Mesothelial cell of epicardium (in vitro differentiated cells): ENCODE measurements around the gene PNPLA6. TPM values are rescaled to one million over a fixed set of nuclear protein-coding genes. Genes with fewer than 3 reads are reported as not detected.
"Not testable (repeated sequence)": the region's sequence is repeated elsewhere in the genome, so short reads cannot be mapped to it uniquely, and the experiment has no call there.

ENCODE experiments used
- DNase-seq, 2 experiments: peaks; one replicate each; pipeline ENCODE4 v3.0.0; 2021; ENCODE audit warnings: low spot score in 2 of 2; ENCODE audit not compliant: unreplicated experiment in 2 of 2
- H3K27ac Mint-ChIP-seq: 2 replicates; pipeline ENCODE4 v1.8.0; 2021; ENCODE audit warnings: mixed read lengths
- H3K27me3 Mint-ChIP-seq: 2 replicates; pipeline ENCODE4 v1.8.0; 2021; ENCODE audit warnings: low read depth, mixed read lengths
- H3K36me3 Mint-ChIP-seq: 2 replicates; pipeline ENCODE4 v1.8.0; 2021; ENCODE audit warnings: mixed read lengths
- H3K4me1 Mint-ChIP-seq: 2 replicates; pipeline ENCODE4 v1.8.0; 2021; ENCODE audit warnings: mixed read lengths
- H3K4me3 Mint-ChIP-seq: 2 replicates; pipeline ENCODE4 v1.8.0; 2021; ENCODE audit warnings: mild to moderate bottlenecking, moderate library complexity, mixed read lengths
- H3K9me3 Mint-ChIP-seq: 2 replicates; pipeline ENCODE4 v1.8.0; 2021; ENCODE audit warnings: mixed read lengths
- total RNA-seq: library from RNA; stranded (reverse); gene quantifications from 3 replicates; pipeline ENCODE4 v1.2.1, GENCODE V29; 2021
- TF ChIP-seq, protein P1 (sequence below): fragments of 200-600 bp; sonication (generic); IDR thresholded peaks from one replicate; pipeline ENCODE4 v1.5.0; 2021; ENCODE audit warnings: antibody characterized with exemption; ENCODE audit not compliant: unreplicated experiment

The PNPLA6 gene
- total RNA-seq, 1 donor from 2014 or later: 117 TPM

DNA sequence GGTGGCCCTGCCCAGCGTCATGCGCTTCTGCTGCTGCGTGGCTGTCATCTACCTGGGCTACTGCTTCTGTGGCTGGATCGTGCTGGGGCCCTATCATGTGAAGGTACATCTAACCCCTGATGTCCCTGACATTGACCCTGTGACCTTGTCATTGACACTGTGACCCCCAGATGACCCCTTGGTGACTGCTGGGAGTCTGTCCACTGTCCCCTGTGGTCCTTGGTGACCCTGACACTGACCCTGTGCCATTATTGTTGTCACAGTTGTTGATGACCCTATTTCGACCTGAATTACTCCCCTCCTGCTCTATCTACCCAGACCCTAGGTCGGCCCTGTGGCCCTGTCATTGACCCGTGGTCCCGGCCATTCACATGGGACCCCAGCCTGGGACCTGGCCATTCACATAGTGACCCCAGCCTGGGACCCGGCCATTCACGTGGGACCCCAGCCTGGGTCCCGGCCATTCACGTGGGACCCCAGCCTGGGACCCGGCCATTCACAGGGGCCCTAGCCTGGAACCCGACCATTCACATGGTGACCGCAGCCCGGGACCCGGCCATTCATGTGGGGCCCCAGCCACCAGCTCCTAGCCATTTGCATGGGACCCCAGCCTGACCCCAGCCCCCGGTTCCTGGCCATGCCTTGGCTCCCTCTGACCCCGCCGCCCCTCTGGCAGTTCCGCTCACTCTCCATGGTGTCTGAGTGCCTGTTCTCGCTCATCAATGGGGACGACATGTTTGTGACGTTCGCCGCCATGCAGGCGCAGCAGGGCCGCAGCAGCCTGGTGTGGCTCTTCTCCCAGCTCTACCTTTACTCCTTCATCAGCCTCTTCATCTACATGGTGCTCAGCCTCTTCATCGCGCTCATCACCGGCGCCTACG lies 5.7 kb upstream of the PNPLA6 start:
- DNase-seq: no peak
- Mint-ChIP-seq H3K4me1 (no peaks in the 10 kb centered on the region), H3K27ac (no peak overlapping the region), H3K36me3 (peaks cover 8% of the 10 kb centered on the region), H3K4me3 (no peak overlapping the region), H3K27me3 (no peaks in the 10 kb centered on the region), H3K9me3 (no peaks in the 10 kb centered on the region)
- TF ChIP-seq, protein P1, sequence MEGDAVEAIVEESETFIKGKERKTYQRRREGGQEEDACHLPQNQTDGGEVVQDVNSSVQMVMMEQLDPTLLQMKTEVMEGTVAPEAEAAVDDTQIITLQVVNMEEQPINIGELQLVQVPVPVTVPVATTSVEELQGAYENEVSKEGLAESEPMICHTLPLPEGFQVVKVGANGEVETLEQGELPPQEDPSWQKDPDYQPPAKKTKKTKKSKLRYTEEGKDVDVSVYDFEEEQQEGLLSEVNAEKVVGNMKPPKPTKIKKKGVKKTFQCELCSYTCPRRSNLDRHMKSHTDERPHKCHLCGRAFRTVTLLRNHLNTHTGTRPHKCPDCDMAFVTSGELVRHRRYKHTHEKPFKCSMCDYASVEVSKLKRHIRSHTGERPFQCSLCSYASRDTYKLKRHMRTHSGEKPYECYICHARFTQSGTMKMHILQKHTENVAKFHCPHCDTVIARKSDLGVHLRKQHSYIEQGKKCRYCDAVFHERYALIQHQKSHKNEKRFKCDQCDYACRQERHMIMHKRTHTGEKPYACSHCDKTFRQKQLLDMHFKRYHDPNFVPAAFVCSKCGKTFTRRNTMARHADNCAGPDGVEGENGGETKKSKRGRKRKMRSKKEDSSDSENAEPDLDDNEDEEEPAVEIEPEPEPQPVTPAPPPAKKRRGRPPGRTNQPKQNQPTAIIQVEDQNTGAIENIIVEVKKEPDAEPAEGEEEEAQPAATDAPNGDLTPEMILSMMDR: no peak

DNA sequence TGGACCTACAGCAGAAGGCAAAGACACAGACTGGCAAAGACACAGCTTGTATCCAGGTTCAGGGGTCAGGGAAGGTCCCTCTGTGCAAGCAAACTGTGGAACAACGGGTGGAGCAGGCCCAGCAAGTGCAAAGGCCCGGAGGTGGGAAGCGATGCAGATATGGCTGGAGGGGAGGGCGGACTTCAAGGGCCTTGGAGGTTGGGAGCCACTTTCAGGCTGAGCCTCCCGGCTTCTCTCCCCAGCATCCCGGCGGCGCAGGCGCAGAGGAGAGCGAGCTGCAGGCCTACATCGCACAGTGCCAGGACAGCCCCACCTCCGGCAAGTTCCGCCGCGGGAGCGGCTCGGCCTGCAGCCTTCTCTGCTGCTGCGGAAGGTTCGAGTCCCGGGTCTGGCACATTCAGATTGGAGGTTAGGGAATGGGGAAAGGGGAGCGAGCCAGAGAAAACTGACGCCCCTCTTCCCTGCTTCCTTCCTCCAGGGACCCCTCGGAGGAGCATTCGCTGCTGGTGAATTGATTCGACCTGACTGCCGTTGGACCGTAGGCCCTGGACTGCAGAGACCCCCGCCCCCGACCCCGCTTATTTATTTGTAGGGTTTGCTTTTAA lies 2.1 kb upstream of the PNPLA6 start:
- H3K4me3 Mint-ChIP-seq: peak overlapping the region; percentile 94
- H3K27ac Mint-ChIP-seq: peak overlapping the region; percentile 90
- peaks cover 8% of the 10 kb centered on the region for H3K36me3 Mint-ChIP-seq
- peaks cover 7% of the 10 kb centered on the region for H3K4me1 Mint-ChIP-seq
- TF ChIP-seq, protein P1: no peak
- H3K9me3 Mint-ChIP-seq: no peaks in the 10 kb centered on the region
- no peaks in the 10 kb centered on the region for H3K27me3 Mint-ChIP-seq
- DNase-seq: no peak

DNA sequence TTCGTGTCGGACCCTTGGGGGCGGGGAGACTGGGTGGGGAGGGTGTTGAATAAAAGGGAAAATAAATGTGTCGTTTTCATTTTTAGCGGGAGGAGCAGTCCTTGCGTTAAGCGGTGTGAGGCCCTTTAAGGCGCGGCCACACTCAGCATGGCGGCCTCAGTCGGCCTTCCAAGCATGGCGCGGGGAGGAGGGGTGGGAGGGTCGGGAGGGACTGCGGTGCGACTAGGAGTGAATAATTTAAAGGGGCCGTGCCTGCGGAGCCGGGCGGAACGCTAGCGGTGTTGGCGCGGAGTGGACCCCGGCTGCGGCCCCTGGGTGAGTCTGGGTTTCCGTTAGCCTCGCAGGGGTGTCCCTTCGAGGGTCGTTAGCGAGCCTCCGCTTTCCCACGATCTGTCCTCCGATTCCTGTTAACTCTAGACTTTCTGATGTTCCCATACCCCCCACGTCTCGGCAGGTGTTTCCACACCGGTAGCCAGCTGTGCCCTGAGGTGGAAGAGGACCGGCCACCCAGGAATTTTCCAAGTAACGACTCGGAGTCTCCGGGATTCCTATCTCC lies 1.5 kb upstream of the PNPLA6 start:
- Mint-ChIP-seq H3K4me1 (peaks cover 7% of the 10 kb centered on the region), H3K27me3 (no peaks in the 10 kb centered on the region), H3K36me3 (peaks cover 12% of the 10 kb centered on the region), H3K4me3 (peak overlapping the region; percentile 94), H3K27ac (peak overlapping the region; percentile 98), H3K9me3 (no peaks in the 10 kb centered on the region)
- TF ChIP-seq, protein P1: no peak
- peak in 1 of 2 experiments; percentile 72 for DNase-seq

DNA sequence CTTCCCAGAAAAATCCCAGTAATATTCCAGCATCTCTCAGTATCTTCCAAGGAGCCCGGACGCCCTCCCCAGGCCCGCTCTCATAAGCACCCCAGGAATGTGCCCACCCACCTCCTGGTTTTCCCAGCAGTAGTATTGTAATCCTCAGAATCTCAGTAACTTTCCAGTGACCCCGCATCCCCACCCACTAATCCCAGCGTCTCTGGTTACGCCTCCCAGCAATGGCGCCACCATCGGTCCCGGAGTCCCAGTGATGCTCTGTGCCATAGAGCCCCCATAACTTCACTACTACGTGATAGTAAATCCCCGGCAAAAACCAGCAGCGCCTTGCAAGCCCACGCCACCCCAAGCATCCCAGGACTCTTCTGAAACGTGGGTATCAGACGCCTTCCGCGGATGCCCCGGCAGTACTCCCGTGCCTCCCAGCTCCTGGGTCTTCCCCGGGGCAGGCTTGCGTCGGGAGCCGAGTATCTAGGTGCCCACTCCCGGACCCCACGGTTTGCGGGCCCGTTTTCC lies 928 bp upstream of the PNPLA6 start:
- H3K27ac Mint-ChIP-seq: peak overlapping the region; percentile 98
- peak overlapping the region; percentile 94 for H3K4me3 Mint-ChIP-seq
- H3K4me1 Mint-ChIP-seq: peaks cover 7% of the 10 kb centered on the region
- no peaks in the 10 kb centered on the region for H3K9me3 Mint-ChIP-seq
- TF ChIP-seq, protein P1: no peak
- peaks cover 10% of the 10 kb centered on the region for H3K36me3 Mint-ChIP-seq
- DNase-seq: peak in 1 of 2 experiments; percentile 69
- H3K27me3 Mint-ChIP-seq: no peaks in the 10 kb centered on the region

DNA sequence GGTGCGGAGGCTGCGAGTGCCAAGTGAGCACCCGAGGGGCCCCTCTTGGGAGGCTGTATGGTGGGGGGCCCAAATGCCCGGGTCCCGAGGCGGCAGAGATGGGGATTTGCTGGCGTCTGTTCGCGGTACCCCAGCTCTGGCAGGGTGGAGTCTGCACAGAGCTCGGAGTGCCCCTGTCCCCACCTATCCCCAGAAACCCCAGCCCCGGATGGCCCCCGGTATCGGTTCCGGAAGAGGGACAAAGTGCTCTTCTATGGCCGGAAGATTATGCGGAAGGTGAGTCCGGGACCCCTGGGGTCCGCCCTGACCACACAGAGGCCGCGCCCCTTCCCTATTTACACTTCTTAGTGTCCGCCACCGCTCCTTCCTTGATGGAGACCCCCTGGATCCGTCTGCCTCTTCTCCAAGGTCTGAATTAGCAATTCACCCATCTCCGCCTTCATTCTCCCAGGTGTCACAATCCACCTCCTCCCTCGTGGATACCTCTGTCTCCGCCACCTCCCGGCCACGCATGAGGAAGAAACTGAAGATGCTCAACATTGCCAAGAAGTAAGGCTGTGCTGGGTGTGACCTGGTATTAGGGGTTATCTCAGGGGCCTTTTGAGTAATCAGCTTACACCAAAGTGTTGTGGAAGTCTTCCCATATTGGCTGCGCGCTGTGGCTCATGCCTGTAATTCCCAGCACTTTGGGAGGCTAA lies 630 bp downstream of the PNPLA6 start:
- peaks cover 11% of the 10 kb centered on the region for H3K36me3 Mint-ChIP-seq
- no peaks in the 10 kb centered on the region for H3K27me3 Mint-ChIP-seq
- peaks cover 7% of the 10 kb centered on the region for H3K4me1 Mint-ChIP-seq
- peak overlapping the region; percentile 94 for H3K4me3 Mint-ChIP-seq
- no peaks in the 10 kb centered on the region for H3K9me3 Mint-ChIP-seq
- TF ChIP-seq, protein P1: no peak
- H3K27ac Mint-ChIP-seq: no peak overlapping the region
- DNase-seq: no peak

DNA sequence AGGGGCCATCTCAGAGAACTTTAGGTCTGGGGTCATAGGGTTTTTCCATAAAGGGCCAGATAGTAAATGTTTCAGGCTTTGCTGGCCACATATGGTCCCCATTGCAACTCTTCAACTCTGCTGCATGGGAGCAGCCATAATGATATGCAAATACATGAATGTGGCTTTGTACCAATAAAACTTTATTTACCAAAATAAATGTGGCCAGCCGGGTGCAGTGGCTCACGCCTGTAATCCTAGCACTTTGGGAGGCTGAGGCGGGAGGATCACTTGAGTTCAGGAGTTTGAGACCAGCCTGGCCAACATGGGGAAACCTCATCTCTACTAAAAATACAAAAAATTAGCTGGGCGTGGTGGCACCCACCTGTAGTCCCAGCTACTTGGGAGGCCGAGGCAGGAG lies 3.5 kb downstream of the PNPLA6 start:
- not testable (repeated sequence) for DNase-seq, H3K9me3 Mint-ChIP-seq, H3K4me3 Mint-ChIP-seq, H3K27me3 Mint-ChIP-seq, H3K4me1 Mint-ChIP-seq, H3K27ac Mint-ChIP-seq
- peaks cover 25% of the 10 kb centered on the region for H3K36me3 Mint-ChIP-seq
